SK-N-MC (cell line): ENCODE results near the gene TCTN2.

Experiments
- EZH2 ChIP-seq: fragments of 200-600 bp; sonication (generic); IDR thresholded peaks from one replicate; pipeline ENCODE4 v1.6.1; 2017; ENCODE audit warnings: antibody characterized with exemption
- FOXP2 ChIP-seq: optimal IDR thresholded peaks from 2 replicates; pipeline ENCODE3; 2011; ENCODE audit warnings: mild to moderate bottlenecking, moderate library complexity; ENCODE audit not compliant: insufficient read depth; ENCODE audit errors: extremely low read length, control extremely low read depth
- POLR2AphosphoS5 ChIP-seq: IDR thresholded peaks from 2 replicates; pipeline ENCODE4 v1.6.1; 2012; ENCODE audit warnings: mild to moderate bottlenecking, low read depth, low read length, borderline replicate concordance

DNA sequence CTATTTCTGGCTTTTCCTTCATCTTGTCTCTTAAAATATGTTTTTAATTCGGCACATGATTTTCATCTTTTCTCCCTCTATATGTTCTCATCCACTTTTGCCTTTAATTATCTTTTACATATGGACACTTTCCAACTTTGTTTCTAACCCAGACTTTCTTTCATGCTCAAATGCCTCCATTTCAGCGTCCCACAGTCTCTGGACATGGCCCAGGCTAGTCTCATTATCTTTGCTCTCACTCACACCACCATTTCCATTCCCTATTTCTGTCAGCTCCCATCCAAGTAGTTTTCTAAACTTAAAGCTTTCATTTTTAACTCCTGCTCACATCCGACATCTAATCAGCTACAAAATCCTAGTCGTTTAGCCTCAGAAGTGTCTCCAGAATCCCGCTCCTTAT, 22.5 kb upstream of the TCTN2 start:
- TF ChIP-seq POLR2AphosphoS5 (no peak), FOXP2 (no peak), EZH2 (no peak)
